Pulmonary artery endothelial cell (primary cell): ENCODE measurements around the gene PMVK. TPM values are rescaled to one million over a fixed set of nuclear protein-coding genes. Genes with fewer than 3 reads are reported as not detected.

Source experiments
- DNase-seq: peaks from one replicate; pipeline ENCODE4 v3.0.0-alpha.2; 2011; ENCODE audit warnings: low read depth, low spot score
- total RNA-seq: library from RNA; depleted of rRNA; stranded (reverse); fragments of >200 nt; gene quantifications from 2 replicates; pipeline ENCODE4 v1.2.3, GENCODE V29; 2014

Gene PMVK
- total RNA-seq, 1 donor from 2014 or later, result 13.9 TPM

- no peak for DNase-seq
Observed at GRCh38 chr1:154967331-154967950, 30.9 kb upstream of the PMVK start.

GRCh38 chr1:154966111-154966510, 29.6 kb upstream of the PMVK start:
- no peak for DNase-seq

- no peak for DNase-seq
Observed at GRCh38 chr1:154964359-154964758, 27.8 kb upstream of the PMVK start.

GRCh38 chr1:154963643-154964042, 27.1 kb upstream of the PMVK start:
- DNase-seq, result no peak

GRCh38 chr1:154962795-154963330, 26.3 kb upstream of the PMVK start:
- DNase-seq, result no peak

- no peak for DNase-seq
Observed at GRCh38 chr1:154962156-154962749, 25.7 kb upstream of the PMVK start.

GRCh38 chr1:154961207-154962155, 25.0 kb upstream of the PMVK start, which contains the start of gene PYGO2:
PYGO2 (minus strand) TSS chr1:154961782; CDS start chr1:154961576, 206 bp downstream.
- DNase-seq, result peak; percentile 22

- DNase-seq, result no peak
Observed at GRCh38 chr1:154960446-154961136, 24.1 kb upstream of the PMVK start.

- no peak for DNase-seq
Observed at GRCh38 chr1:154959426-154959780, 22.9 kb upstream of the PMVK start.

- no peak for DNase-seq
Observed at GRCh38 chr1:154958681-154959425, 22.3 kb upstream of the PMVK start.

- no peak for DNase-seq
Observed at GRCh38 chr1:154958036-154958435, 21.5 kb upstream of the PMVK start.

GRCh38 chr1:154957091-154957657, 20.7 kb upstream of the PMVK start:
- no peak for DNase-seq

- no peak for DNase-seq
Observed at GRCh38 chr1:154956544-154956941, 20.0 kb upstream of the PMVK start.

GRCh38 chr1:154955718-154956543, 19.4 kb upstream of the PMVK start, which contains the start of gene PBXIP1:
PBXIP1 (minus strand) TSS chr1:154956099; CDS start chr1:154953721, 2,378 bp downstream.
- DNase-seq, result peak; percentile 67

GRCh38 chr1:154955039-154955717, 18.7 kb upstream of the PMVK start:
- DNase-seq, result peak; percentile 73

GRCh38 chr1:154954541-154954940, 18.0 kb upstream of the PMVK start:
- no peak for DNase-seq

GRCh38 chr1:154953611-154954038, 17.1 kb upstream of the PMVK start:
- DNase-seq, result no peak

- DNase-seq, result no peak
Observed at GRCh38 chr1:154952664-154953063, 16.1 kb upstream of the PMVK start.
